ENCODE measurements around the gene B3GNT4.
"Not testable (repeated sequence)": the region's sequence is repeated elsewhere in the genome, so short reads cannot be mapped to it uniquely, and the experiment has no call there.

Gene B3GNT4

DNA sequence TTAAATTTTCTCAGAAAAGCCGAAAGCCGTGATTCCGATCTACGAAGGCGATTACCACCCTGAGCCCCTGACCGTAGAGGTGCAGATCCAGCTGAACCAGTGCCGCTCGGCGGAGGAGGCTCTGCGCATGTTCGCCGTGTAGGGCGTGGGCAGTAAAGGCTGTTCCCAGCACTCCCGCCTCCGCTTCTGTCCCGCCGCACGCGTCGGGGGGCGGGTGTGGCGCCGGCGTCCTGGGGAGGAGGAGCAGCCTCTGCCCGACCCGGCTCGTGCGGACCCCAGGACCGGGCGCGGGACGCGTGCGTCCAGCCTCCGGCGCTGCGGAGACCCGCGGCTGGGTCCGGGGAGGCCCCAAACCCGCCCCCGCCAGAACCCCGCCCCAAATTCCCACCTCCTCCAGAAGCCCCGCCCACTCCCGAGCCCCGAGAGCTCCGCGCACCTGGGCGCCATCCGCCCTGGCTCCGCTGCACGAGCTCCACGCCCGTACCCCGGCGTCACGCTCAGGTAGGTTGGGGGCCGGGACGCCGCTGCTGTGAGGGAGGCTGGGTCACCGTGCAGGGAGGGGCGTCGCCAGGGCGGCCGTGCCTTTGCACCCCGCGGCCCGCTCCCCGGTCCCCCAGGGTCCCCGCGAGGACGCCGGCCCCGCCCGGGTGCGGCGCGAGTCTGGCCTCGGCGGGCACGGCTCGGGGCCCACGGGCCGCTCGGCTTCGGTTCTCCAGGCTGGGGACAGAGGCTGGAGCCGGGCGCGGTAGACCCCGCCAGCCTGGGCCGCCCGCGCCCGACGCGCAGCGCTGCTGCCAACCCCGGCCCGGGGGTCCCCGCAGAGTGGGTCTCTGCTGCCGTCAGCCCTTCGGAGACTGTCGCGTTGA lies at the start of gene B3GNT4:
B3GNT4 (plus strand) TSS at position 409 of the 866 bp plus-strand sequence. CDS start 910 bp downstream, outside the sequence.
- DNase-seq = peak; percentile 49

DNA sequence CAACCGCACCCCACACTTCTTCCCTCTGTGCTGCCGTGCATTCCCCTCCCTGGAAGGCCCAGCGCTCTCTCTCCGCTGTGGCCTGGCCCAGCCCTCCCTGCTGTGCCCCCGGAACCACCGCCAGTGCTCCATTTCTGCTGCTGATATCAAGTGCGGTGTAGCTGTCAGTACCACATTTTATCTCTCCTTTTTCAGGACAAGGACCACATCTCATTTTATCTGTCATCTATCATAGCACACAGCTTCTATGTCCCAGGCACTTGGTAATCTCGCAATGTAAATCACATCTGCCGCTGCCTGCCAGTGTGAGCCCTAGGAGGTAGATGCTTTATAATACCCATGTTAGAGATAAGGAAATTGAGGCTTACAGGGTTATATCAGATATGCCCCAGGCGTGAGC lies 47.8 kb upstream of the B3GNT4 start:
- DNase-seq = no peak

DNA sequence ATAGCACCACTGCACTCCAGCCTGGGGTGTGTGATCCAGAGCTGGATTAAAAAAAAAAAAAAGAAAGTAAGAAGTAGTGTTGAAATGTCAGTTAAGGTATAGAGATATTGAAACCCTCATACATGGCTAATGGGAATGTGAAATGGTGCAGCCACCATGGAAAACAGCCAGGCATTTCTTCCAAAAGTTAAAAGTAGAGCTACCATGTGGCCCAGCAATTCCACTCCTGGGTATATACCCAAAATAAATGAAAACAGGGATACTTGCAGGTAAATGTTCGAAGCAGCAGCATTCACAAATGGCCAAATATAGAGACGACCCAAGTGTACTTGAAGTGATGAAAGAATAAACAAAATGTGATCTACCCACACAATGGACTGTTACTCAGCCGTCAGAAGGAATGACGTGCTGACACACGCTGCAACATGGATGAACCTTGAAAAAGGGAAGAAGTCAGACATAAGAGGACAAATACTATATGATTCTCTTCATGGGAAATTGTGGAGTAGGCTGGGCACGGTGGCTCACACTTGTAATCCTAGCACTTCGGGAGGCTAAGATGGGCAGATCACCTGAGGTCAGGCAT lies 44.7 kb upstream of the B3GNT4 start:
- no peak for DNase-seq

DNA sequence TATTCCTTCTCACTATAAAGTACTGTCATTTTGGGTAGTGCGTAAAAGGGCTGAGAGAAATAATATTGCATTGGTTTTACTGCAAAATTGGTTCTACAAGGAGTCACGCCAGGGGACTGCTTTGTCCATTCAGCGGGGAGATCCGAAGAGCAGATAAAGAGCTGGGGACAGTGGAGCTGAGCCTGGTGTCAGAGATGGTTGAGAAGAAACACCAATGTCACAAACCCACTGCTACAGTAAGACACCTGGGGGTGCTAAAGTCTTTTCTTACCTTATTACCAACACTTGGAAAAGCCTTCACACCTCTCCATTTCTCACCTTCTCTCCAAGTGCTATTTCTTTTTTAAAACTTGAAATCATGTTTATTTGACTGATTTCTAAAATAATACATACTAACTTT lies 43.6 kb upstream of the B3GNT4 start:
- no peak for DNase-seq

GRCh38 chr12:122160761-122161160 lies 42.7 kb upstream of the B3GNT4 start:
- no peak for DNase-seq

DNA sequence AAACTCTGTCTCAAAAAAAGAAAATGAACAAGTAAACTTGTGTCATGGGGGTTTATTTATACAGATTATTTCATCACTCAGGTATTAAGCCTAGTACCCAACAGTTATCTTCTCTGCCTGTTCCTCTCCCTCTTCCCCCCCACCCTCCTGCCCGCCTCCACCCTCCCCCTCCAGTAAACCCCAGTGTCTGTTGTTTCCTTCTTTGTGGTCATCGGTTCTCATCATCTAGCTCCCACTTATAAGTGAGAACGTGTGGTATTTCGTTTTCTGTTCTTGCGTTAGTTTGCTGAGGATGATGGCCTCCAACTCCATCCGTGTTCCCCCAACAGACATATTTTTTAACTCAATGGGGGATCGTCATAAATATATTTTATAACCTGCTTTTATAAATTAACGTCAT lies 41.8 kb upstream of the B3GNT4 start:
- DNase-seq = no peak

DNA sequence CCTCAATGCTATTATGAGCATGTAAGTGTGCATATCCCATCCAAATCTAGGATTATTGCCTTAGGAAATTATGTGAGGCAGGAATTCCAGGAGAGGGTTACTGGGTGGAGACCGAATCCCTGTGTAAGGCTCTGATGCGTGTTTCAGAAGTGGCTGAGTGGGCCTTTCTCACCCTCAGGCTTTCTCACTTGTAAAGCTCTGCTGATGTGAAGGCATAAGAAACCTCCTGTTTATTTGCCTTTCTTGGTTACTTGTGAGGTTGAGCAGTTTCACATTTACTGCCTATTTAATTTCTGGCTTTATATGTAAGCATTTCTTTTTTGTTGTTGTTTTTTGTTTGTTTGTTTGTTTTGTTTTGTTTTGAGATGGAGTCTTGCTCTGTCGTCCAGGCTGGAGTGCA lies 40.5 kb upstream of the B3GNT4 start:
- no peak for DNase-seq

DNA sequence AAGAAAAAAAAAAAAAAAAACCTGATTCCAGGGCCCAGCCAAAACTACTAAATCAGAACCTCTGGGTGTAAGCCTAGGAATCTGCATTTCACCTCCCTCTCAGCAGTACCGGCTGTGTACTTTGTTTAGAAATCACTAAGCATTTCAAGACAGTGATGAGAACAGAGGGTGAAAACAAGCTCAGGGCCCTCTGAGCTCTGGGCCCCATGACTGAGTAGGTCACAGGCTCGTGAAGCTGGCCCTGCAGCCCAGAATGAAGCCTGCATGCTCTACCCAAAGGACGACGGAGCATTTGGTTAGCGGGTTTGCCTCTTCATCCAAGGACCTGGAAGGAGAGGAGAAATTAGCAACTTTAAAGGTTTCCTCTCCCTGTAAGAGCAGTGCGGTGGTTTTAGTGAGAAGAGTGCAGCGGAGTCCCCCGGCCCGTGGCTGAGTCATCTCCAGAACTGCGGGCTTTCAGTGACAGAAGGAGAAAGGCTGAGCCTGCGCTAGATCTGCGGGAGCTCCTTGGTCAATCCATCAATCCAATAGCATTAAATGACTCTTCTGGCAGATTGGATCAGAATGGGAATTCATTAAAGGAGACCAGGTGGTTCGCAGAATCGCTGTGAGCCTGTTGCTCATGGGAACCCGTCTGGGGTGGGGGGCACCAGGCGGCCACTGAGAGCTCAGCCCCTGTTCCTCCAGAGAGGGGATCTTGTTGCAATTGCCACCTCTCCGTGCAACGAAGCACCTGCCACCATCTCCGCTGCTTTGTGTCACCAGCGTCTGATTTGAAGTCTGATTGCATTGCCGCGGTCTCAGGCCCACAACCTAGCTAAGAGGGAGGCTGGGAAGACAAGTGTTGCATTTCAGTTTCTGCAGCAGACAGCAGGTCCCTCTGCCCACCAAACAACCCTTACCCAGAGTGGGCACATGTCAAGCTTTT lies 36.8 kb upstream of the B3GNT4 start:
- DNase-seq = no peak

- DNase-seq = peak; percentile 74
Measured at GRCh38 chr12:122167356-122167925, 36.1 kb upstream of the B3GNT4 start.

DNA sequence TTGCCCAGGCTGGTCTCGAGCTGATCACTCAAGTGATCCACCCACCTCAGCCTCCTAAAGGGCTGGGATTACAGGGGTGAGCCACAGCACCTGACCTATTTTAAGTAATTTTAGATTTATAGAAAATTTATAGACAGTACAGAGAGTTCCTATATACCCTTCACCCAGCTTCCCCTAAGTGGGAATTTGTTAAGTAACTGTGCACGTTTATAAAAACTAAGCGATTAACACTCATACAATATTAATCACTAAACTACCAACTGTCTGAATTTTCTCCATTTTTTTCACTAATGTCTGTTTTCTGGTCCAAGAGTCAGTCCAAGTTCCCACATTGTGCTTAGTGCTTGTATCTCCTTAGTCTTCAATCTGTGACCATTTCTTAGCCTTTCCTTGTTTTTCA lies 35.0 kb upstream of the B3GNT4 start:
- no peak for DNase-seq

DNA sequence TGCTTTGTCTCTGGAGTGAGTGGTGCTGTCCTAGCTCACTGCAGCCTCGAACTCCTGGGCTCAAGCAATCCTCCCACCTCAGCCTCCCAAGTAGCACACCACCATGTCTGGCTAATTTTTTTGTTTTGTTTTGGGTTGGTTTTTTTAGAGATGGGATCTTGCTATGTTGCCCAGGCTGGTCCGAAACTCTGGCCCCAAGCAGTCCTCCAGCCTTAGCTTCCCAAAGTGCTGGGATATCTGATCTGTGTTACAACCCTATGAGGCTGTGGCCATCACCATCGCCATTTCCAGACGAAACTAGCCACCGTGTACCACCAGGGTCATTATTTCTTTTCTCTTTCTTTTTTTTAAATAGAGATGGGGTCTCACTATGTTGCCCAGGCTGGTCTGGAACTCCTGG lies 32.1 kb upstream of the B3GNT4 start:
- no peak for DNase-seq

GRCh38 chr12:122172262-122172939 lies 31.1 kb upstream of the B3GNT4 start:
- DNase-seq = no peak

DNA sequence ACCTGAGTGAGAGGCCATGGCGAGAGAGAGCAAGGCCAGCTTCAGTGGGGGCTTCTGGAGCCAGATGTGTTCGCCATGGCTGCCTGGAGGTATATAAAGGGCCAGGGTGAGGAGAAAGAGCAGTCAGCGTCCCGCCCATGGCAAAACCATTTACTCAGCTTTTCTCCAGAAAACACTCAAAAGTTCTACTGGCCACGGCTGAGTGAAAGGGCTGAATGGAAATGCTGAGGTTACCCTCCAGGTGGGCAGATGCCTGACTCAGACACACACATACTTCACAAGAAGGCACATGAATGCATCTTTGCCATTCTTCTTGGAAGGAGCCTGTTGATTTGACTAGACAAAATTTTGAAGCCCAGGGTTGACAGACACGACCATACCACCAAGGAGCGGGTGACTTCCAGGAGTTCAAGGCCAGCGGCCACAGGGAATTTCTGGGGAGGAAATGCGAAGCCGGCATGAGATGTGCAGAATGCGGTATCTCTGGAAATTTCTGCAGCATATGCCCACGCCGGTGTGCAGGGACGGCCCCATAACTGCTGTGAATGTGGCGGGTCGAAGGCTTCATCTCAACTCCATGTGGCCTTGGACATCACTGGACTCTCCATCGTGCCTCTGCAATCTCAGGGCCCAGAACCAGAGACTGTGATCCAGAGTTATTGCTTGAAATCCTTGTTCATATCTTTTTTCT lies 29.2 kb upstream of the B3GNT4 start, which contains the start of gene IL31:
IL31 (minus strand) TSS at position 67 of the 691 bp plus-strand sequence; CDS start at position 18, 49 bp downstream.
- DNase-seq = no peak

- not testable (repeated sequence) for DNase-seq
Measured at GRCh38 chr12:122176473-122176872, 27.0 kb upstream of the B3GNT4 start.

- DNase-seq = peak; percentile 68
Measured at GRCh38 chr12:122182887-122183587, 20.5 kb upstream of the B3GNT4 start, which contains the start of gene LRRC43. Gene LRRC43 (plus strand): TSS chr12:122183123. CDS start chr12:122183145, 22 bp downstream.

DNA sequence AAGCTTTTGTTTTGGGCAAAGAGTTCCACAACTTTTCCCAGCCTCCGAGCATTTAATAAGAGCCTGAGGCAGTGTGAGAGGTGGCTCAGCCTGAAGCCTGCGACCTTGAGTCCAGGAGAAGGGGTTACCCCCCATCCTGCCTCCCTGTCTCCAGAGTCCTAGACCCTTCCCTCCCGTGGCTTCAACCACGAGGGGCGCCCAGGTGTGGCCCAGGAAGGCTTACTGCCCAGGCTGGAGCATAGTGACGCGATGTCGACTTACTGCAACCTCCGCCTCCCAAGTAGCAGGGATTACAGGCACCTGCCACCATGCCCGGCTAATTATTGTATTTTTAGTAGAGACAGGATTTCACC lies 19.9 kb upstream of the B3GNT4 start:
- DNase-seq = no peak

DNA sequence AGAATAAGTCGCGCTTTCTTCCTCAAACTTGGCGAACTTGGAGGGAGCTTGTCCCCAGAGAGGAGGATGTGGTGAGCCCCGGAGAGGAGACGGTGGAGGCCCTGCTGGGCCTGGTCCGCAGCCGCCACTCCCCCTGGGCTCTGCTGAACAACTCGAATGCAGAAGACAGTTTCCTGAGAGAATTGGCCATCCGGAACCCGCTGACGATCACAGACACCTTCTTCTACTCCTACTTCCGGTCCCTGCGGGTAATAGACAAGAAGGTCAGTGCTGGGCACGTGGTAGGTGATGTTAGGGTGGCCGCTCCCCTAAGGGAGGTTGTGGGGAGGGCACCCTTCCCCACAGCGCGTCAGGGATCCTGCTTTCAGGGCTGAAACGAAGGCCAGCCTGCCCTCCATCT lies 19.0 kb upstream of the B3GNT4 start:
- DNase-seq = no peak

- no peak for DNase-seq
Measured at GRCh38 chr12:122185079-122185478, 18.4 kb upstream of the B3GNT4 start.

GRCh38 chr12:122185494-122186082 lies 17.9 kb upstream of the B3GNT4 start:
- DNase-seq = no peak

DNA sequence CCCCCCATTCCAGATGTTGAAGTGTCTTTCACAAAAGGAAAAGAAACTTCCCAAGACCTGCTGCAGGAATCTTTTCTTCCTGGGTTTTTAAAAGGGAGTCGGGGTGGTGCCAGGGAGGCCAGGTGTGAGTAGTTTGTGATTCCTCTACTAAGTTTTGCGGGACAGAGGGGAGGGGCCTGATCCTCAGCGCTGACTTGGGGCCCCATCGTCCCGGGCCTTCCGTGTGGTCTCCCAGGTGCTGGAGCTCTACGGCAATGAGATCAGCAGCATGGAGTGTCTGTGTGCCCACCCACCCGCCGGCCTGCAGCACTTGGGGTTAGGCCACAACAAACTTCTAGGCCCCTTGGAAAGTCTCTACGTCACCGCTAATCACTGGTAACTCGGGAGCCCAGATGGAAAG lies 16.0 kb upstream of the B3GNT4 start:
- no peak for DNase-seq

All from NCI-H526 treated with DMSO at 0.1 percent for 48 hours (cell line).